HG03159 (cell line): ENCODE data around the gene SULT1A2.
"Not testable (repeated sequence)": the region's sequence is repeated elsewhere in the genome, so short reads cannot be mapped to it uniquely, and the experiment has no call there.

Experiments
- ATAC-seq: cut with Tn5 transposase; IDR thresholded peaks from one replicate; pipeline ENCODE4 v1.9.1; 2021; ENCODE audit warnings: mild to moderate bottlenecking, moderate library complexity; ENCODE audit not compliant: unreplicated experiment

The SULT1A2 gene

DNA sequence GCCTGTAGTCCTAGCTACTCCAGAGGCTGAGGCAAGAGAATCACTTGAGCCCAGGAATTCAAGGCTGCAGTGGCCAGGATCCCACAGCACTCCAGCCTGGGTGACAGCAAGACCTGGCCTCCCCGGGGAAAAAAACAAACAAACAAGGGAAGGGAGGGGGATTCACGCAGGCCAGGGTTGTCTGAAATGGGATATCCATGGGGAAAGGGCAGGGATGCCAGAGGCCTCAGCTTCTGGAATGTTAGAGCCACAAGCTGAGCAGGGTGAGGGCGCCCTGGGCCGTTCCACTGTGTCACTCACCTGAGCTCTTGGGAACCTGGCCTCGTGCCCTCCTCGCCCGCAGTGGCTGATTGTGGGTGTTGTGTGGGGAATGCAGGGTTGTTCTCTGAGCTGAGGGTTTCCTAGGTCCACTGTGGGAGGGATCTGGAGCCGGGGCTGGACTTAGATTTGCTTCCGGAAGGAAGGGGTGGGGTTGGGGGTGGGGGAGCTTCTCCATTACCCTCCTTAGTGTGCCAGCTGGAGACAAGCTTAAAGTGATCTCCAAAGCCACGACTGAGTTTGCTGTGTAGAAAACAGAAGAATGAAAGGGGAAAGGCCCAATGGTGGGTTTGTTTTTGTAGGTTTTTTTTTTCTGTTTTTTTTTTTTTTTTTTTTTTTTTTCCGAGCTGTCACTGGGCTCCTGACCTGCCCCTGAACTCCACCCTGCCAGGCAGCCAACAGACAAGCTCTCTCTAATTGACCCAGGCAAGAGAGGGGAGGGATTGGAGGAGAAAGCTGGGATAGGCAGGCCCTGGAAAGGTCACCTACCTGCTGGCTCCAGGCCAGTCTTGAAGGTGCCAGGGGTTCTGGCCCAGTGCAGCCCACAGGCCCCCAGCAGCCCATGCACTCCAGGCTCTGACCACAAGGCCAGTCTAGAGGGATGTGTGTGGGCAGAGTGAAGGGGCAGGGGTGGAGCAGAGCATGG, 13.1 kb upstream of the SULT1A2 start, which contains the start of gene SULT1A1:
Gene SULT1A1, minus strand, starts transcription at position 414 of the 964 bp plus-strand sequence. CDS start 1,189 bp downstream, outside the sequence.
- no peak for ATAC-seq

- ATAC-seq = not testable (repeated sequence)
Measured at GRCh38 chr16:28608867-28609596, 12.2 kb upstream of the SULT1A2 start.

GRCh38 chr16:28608496-28608808, 11.6 kb upstream of the SULT1A2 start:
- not testable (repeated sequence) for ATAC-seq

DNA sequence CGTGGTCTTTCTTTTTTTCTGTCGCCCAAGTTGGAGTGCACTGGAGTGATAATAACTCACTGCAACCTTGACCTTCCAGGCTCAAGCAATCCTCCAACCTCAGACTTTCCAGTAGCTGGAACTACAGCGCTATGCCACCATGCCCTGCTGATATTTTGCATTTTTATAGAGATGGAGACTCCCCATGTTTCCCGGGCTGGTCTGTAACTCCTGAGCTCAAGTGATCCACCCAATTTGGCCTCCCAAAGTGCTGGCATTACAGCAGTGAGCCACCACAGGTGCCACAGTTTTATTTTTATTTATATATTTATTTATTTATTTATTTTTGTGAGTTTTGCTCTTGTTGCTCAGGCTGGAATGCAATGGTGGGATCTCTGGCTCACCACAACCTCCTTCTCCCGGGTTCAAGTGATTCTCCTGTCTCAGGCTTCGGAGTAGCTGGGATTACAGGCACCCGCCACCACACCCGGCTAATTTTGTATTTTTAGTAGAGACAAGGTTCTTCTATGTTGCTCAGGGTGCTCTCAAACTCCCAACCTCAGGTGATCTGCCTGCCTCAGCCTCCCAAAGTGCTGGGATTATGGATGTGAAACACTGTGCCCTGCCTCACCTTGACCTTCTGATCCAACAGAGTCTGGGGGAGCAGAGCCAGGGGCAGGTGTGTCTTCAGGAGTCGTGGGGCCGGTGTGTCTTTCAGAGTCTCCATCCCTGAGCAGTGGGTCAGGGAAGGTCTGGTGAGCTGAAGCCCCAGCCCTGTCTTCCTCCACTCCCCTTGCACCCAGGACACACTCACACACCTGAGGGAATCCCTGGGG, 11.0 kb upstream of the SULT1A2 start:
- not testable (repeated sequence) for ATAC-seq

DNA sequence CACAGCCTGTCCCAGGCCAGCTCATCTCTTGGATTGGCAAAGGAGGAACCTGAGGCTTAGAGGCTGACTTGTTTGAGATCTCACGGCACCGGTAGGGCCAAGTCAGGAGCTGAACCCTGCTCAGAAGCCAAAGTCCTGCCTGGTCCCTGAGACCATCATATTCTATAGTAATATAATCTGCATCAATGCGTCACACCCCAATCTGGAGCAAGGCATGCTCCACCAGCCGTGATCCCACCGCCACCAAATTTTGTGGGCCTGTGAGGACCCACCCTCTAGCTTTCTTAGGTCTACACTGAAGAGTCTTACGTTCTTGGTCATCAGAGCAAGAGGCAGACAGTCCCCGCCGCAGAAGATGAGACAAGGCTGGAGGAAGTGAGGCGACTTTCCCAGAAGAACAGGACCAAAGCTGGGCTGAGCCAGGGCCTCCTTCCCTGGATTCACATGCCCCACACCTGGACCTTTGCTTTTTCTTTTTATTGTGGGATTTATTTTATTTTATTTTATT, 10.3 kb upstream of the SULT1A2 start:
- no peak for ATAC-seq

GRCh38 chr16:28606291-28607115, 9.7 kb upstream of the SULT1A2 start:
- ATAC-seq = no peak

GRCh38 chr16:28604186-28604565, 7.3 kb upstream of the SULT1A2 start:
- ATAC-seq = no peak

DNA sequence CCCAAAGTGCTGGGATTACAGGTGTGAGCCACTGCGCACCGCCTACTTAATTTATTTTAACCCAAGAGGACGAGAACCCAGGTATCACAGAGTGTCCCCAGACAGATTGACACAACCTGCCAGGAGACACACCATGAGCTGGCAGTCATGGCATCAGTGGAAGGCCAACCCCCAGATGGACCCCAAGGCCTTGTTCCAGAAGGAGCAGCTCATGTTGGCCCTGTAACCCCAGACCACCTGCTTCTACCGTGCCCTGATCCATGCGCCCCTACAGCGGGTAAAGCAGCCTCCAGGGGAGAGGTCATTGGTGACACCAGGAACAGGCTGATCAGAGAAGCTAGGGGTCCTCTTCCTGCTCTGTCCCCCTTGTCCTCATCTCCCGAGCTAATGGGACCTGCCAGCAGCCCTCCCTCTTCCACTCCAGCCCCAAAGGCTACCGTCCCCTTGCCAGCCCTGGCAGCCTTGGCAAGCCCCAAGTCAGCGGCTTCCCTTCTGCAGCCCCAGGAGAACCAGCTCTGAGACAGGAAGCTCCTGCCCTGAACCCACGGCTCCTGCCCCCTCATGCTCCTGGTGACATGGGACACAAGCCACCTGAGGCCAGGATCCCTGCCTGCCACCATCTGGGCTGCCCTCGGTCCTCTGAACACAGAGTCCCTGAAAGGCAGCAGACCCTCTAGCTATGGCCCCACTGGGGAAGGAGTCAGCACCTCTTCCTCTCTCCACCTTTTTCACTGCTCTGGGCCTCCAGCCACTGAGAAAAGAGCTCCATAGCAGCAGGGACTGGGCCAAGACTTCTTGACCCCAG, 6.7 kb upstream of the SULT1A2 start:
- ATAC-seq = no peak

- ATAC-seq = no peak
Measured at GRCh38 chr16:28602529-28602928, 5.7 kb upstream of the SULT1A2 start.

GRCh38 chr16:28602062-28602461, 5.2 kb upstream of the SULT1A2 start:
- not testable (repeated sequence) for ATAC-seq

GRCh38 chr16:28601589-28601988, 4.7 kb upstream of the SULT1A2 start:
- not testable (repeated sequence) for ATAC-seq

GRCh38 chr16:28600965-28601364, 4.1 kb upstream of the SULT1A2 start:
- ATAC-seq = not testable (repeated sequence)

GRCh38 chr16:28599377-28600285, 2.8 kb upstream of the SULT1A2 start:
- not testable (repeated sequence) for ATAC-seq

DNA sequence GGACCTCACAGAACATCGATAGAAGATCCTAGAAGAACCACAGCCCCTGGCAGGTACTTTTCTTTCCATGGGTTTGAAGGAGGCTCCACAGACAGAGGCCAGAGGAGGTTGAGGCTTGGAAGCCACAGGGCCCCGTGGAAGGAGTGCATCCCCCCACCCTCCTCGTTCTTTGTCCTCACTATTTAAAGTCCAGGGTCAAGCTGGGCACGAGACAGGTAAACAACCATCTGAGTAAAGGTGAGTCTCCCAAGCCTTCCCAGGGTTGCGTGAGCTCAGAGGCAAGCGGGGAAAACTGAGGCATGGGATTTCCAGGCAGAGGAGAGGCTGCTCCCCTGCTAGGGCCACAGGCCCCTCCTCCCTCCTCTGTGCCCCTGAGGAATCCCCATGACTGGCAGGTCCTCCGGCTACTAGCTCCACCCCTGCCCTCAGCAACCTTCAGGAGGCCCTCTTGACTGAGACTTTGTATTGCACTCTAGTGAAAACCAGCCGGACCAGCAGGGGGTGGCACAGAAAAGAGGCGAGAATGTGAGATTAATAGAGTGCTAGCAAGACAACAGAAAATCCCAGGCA, 927 bp upstream of the SULT1A2 start:
- no peak for ATAC-seq

- ATAC-seq = no peak
Measured at GRCh38 chr16:28596115-28596630, 677 bp downstream of the SULT1A2 start.

DNA sequence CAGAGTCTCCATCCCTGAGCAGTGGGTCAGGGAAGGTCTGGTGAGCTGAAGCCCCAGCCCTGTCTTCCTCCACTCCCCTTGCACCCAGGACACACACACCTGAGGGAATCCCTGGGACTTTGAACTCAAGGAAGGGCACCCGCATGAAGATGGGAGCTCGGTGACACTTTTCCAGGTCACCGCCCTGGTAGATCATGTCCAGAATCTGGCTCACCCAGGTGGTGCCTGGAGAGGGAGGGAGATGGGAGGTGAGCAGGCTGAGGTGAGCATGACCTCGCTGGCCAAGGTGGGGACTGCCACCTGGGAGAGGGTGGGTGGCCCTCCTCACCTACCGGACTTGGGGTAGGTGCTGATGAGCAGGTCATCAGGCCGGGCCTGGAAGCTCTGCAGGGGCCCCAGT, 1.4 kb downstream of the SULT1A2 start:
- not testable (repeated sequence) for ATAC-seq

GRCh38 chr16:28592979-28593553, 3.8 kb downstream of the SULT1A2 start:
- ATAC-seq = no peak
